Stimulated activated CD4-positive, alpha-beta T cell treated with anti-CD3 and anti-CD28 coated beads, Interleukin-15, amount 100 ng/mL, for 48 hours (primary cell): Measurements from ENCODE around the gene TASOR2.
A peak's percentile ranks its signal among the peaks of the same experiment; 100 is the strongest.

Source experiments
- DNase-seq, 2 donors: peaks; one replicate each; pipeline ENCODE4 v3.0.0-alpha.2; 2020; ENCODE audit warnings: low read depth in 2 of 2

TASOR2 gene

GRCh38 chr10:5684318-5684970, at the start of gene TASOR2:
Gene TASOR2 (plus strand): TSS chr10:5684838. CDS start chr10:5720643, 35,805 bp downstream.
- DNase-seq, result peak; percentile 92 to 95

- DNase-seq, result no peak
Measured at GRCh38 chr10:5634918-5635317, 49.7 kb upstream of the TASOR2 start.

GRCh38 chr10:5638494-5638893, 46.1 kb upstream of the TASOR2 start:
- no peak for DNase-seq

GRCh38 chr10:5639066-5639465, 45.6 kb upstream of the TASOR2 start:
- DNase-seq, result no peak

- DNase-seq, result no peak
Measured at GRCh38 chr10:5640036-5640435, 44.6 kb upstream of the TASOR2 start.

- DNase-seq, result no peak
Measured at GRCh38 chr10:5640501-5640900, 44.1 kb upstream of the TASOR2 start.

- no peak for DNase-seq
Measured at GRCh38 chr10:5641501-5641900, 43.1 kb upstream of the TASOR2 start.

GRCh38 chr10:5643346-5644067, 41.1 kb upstream of the TASOR2 start:
- DNase-seq, result no peak

GRCh38 chr10:5644930-5645329, 39.7 kb upstream of the TASOR2 start:
- DNase-seq, result no peak

- DNase-seq, result no peak
Measured at GRCh38 chr10:5645375-5645774, 39.3 kb upstream of the TASOR2 start.

- no peak for DNase-seq
Measured at GRCh38 chr10:5645944-5646617, 38.6 kb upstream of the TASOR2 start.

- DNase-seq, result no peak
Measured at GRCh38 chr10:5647507-5648240, 37.0 kb upstream of the TASOR2 start.

GRCh38 chr10:5648494-5649457, 35.9 kb upstream of the TASOR2 start:
- no peak for DNase-seq

- no peak for DNase-seq
Measured at GRCh38 chr10:5649746-5650145, 34.9 kb upstream of the TASOR2 start.

- no peak for DNase-seq
Measured at GRCh38 chr10:5650664-5651387, 33.8 kb upstream of the TASOR2 start.

- no peak for DNase-seq
Measured at GRCh38 chr10:5651388-5651764, 33.3 kb upstream of the TASOR2 start.

GRCh38 chr10:5652746-5653145, 31.9 kb upstream of the TASOR2 start:
- DNase-seq, result no peak

- no peak for DNase-seq
Measured at GRCh38 chr10:5654218-5654755, 30.4 kb upstream of the TASOR2 start.

- DNase-seq, result no peak
Measured at GRCh38 chr10:5655121-5655520, 29.5 kb upstream of the TASOR2 start.
